Psoas muscle (tissue), 8 donors: ENCODE results near the gene TSC2. TPM values are rescaled to one million over a fixed set of nuclear protein-coding genes. Genes with fewer than 3 reads are reported as not detected.
A peak's percentile ranks its signal among the peaks of the same experiment; 100 is the strongest.

ENCODE experiments used
- ATAC-seq, 4 donors: fragments of 200-7000 bp; cut with Tn5 transposase; one replicate each; pipeline ENCODE4 v1.9.1; 2020; ENCODE audit warnings: moderate library complexity in 3 of 4, mild to moderate bottlenecking in 2 of 4
- DNase-seq, 2 donors: peaks; one replicate each; pipeline ENCODE4 v3.0.0-alpha.2; 2020
- H3K27ac ChIP-seq: fragments of 200-600 bp; one replicate; pipeline ENCODE4 v1.8.0; 2022
- H3K27me3 ChIP-seq, 3 donors: fragments of 200-600 bp in 1 of 3; one replicate each; pipeline versions ENCODE4 v1.6.1 to v1.8.0; 2013 to 2022; ENCODE audit warnings: low read length in 2 of 3, mild to moderate bottlenecking in 2 of 3, moderate library complexity in 1 of 3; ENCODE audit not compliant: insufficient read depth in 3 of 3
- H3K36me3 ChIP-seq, 2 donors: fragments of 200-600 bp in 1 of 2; one replicate each; pipeline versions ENCODE4 v1.6.1 to v1.8.0; 2013 to 2022; ENCODE audit warnings: low read depth in 1 of 2, mild to moderate bottlenecking in 1 of 2, moderate library complexity in 1 of 2; ENCODE audit not compliant: insufficient read depth in 1 of 2
- H3K4me1 ChIP-seq: fragments of 200-600 bp; one replicate; pipeline ENCODE4 v1.8.0; 2022
- H3K4me3 ChIP-seq: fragments of 200-600 bp; one replicate; pipeline ENCODE4 v1.8.0; 2022; ENCODE audit warnings: mild to moderate bottlenecking
- H3K9me3 ChIP-seq: fragments of 200-600 bp; one replicate; pipeline ENCODE4 v1.8.0; 2022
- WGBS, 3 donors: extraction: QIAGEN DNeasy Blood & Tissue Kit; methylation state at CpG; one replicate each; pipeline versions ENCODE4 v1.1.6 to v1.1.7; 2013; 5-methylcytosine and 5-hydroxymethylcytosine counted together
- intact Hi-C, 2 donors: fragments of 100-400 bp; cut with DNase I; formaldehyde crosslinking; loops; one replicate each; pipeline versions ENCODE4 v1.11.0 to v1.14.2; 2022
- polyA plus RNA-seq, 3 donors: library from polyadenylated mRNA; stranded (reverse); fragments of 200-250 nt; gene quantifications; one replicate each; pipeline ENCODE4 v1.2.3, GENCODE V29; 2013
- total RNA-seq, 4 donors: library from RNA; stranded (reverse); fragmentation: NEBNext Ultra II Directional in 2 of 4; extraction: Animal tissue kit (Norgen Biotek cat#: 25700) in 2 of 4; gene quantifications; one replicate each; pipeline versions ENCODE4 v1.2.1 to v1.2.4, GENCODE V29; 2021 to 2023
- TF ChIP-seq, protein P1 (sequence below): fragments of 200-600 bp; IDR thresholded peaks from one replicate; pipeline ENCODE4 v1.8.0; 2022; ENCODE audit warnings: antibody characterized with exemption
- donor health status: healthy with polysubstance abuse.
- donor health status: DM: no; HTN: no; CAD: no; lungs with moderate emphysema.
- donor health status: Bipolar disorder and iron deficiency.
- donor health status: healthy.
- donor health status: DM: yes; HTN: yes; CAD: no.
- donor health status: DM: no; HTN: no; CAD: no.
- donor health status: DM: no; HTN: no; CAD: no.
- donor health status: DM: yes; HTN: yes; CAD: no.

The TSC2 gene
- total and polyA plus RNA-seq, 7 donors: 27.8 to 89.9 (median 60.8) TPM

DNA sequence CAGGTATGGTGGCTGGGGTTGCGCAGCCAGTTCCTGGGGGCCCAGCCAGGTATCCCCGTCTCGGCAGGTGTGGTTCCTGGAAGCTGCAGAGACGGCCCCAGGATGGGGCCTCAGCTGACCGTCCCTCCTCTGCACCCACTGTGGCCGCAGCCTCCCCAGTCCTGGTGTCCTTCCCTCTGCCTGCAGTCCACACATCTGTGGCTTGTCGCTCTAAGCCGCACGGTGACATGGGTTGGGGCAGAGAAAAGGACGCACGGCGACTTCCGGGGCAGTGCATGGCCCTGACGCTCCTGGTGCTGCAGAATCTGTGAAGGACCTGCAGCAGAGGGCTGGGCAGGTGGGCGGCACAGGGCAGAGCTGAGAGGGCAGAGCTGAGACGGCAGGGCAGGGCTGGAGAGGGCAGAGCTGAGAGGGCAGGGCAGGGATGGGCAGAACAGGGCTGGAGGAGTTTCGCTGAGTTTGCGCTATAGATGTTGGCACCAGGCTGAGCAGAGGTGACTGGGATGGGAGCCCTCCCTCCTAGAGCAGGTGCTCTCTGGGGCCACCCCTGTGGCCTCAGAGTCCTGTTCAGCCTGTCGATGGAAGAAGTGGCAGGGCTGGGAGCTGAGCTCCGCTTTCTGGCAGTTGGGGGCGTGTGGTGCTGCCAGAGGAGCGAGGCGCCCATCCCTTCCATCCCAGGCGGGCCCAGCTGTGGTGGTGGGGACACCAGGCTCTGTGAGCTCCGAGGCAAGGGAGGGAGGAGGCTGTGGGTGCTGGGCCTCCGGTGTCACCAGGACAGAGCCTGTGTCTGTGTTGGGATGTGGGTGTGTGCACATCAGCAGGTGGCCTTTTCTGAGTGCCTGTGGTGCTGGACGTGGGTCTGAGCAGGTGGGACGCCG lies 23.0 kb downstream of the TSC2 start:
- Histone ChIP-seq H3K36me3 (peaks cover 7 to 89% of the 10 kb centered on the region in 2 donors), H3K27me3 (no peaks in the 10 kb centered on the region), H3K4me1 (no peaks in the 10 kb centered on the region), H3K4me3 (no peak overlapping the region), H3K27ac (no peak overlapping the region), H3K9me3 (no peaks in the 10 kb centered on the region)
- ATAC-seq (peak in 1 of 4 donors; percentile 14), DNase-seq (no peak)
- intact Hi-C loops: no loop called here
- TF ChIP-seq, protein P1, sequence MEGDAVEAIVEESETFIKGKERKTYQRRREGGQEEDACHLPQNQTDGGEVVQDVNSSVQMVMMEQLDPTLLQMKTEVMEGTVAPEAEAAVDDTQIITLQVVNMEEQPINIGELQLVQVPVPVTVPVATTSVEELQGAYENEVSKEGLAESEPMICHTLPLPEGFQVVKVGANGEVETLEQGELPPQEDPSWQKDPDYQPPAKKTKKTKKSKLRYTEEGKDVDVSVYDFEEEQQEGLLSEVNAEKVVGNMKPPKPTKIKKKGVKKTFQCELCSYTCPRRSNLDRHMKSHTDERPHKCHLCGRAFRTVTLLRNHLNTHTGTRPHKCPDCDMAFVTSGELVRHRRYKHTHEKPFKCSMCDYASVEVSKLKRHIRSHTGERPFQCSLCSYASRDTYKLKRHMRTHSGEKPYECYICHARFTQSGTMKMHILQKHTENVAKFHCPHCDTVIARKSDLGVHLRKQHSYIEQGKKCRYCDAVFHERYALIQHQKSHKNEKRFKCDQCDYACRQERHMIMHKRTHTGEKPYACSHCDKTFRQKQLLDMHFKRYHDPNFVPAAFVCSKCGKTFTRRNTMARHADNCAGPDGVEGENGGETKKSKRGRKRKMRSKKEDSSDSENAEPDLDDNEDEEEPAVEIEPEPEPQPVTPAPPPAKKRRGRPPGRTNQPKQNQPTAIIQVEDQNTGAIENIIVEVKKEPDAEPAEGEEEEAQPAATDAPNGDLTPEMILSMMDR: no peak
- 92 to 93% (median 92%) methylated on average over 27 to 29 of the region's 29 CpGs for WGBS, 3 donors

DNA sequence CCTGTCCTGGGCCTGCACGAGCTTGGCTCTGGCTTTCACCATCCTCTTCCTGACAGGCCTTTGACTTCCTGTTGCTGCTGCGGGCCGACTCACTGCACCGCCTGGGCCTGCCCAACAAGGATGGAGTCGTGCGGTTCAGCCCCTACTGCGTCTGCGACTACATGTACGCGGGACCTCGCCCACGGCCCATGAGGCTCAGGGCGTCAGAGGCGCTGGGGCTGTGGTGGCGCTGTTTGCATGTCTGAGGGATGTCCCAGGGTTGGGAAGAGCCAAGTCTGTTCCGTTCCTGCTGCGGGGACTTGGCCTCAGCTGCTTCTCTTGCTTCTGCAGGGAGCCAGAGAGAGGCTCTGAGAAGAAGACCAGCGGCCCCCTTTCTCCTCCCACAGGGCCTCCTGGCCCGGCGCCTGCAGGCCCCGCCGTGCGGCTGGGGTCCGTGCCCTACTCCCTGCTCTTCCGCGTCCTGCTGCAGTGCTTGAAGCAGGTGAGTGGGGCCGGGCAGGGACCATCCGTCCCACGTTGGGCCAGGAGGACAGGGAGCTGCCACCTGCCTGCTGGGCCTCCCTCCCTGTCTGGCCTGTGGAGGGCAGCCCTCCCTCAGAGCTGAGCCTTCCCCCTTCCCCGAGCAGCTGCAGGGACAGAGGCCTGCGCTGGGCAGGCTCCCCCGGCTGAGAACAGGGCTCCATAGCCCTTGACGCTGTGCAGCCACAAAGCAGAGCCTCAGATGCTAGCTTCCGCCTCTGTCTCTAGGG lies 23.8 kb downstream of the TSC2 start:
- Histone ChIP-seq H3K27me3 (no peaks in the 10 kb centered on the region), H3K4me1 (no peaks in the 10 kb centered on the region), H3K27ac (no peak overlapping the region), H3K9me3 (no peaks in the 10 kb centered on the region), H3K36me3 (peaks cover 3 to 89% of the 10 kb centered on the region in 2 donors), H3K4me3 (no peak overlapping the region)
- DNase-seq (no peak), ATAC-seq (peak in 1 of 4 donors; percentile 16)
- intact Hi-C loops: loop anchor here in 1 of 2 donors (1.0 kb wide), 1 partner anchor 44 kb away; no protein-coding TSS in a partner anchor
- WGBS, 3 donors: 80 to 88% (median 83%) methylated on average over 34 of the region's 34 CpGs
- TF ChIP-seq, protein P1: no peak

DNA sequence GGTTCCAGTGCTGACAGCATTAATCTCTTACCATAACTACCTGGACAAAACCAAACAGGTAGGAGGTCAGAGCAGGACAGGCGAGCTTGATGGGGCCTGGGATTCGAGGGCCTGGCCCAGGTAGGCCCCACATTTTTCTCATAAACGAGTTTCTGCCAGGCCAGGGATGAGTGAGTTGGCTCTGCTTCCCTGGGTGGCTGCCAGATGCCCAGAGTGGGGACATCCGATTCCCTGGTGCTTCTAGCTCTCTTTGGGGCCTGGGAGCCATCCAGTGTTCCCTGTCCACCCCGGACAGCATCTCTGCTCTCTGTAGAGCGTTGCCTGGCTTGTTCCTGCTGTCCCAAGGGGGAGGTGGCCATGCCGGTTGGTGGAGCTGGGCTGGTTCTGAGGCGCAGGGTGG lies 25.1 kb downstream of the TSC2 start:
- DNase-seq (no peak), ATAC-seq (no peak)
- 68 to 77% (median 70%) methylated on average over 8 of the region's 8 CpGs for WGBS, 3 donors
- TF ChIP-seq, protein P1: no peak
- H3K9me3 ChIP-seq: no peaks in the 10 kb centered on the region
- H3K36me3 ChIP-seq: peaks cover 3 to 92% of the 10 kb centered on the region in 2 donors
- no peaks in the 10 kb centered on the region for H3K27me3 ChIP-seq
- H3K4me1 ChIP-seq: no peaks in the 10 kb centered on the region
- no peak overlapping the region for H3K4me3 ChIP-seq
- intact Hi-C loops: loop anchor here in 1 of 2 donors (1.0 kb wide), 1 partner anchor 46 kb away; no protein-coding TSS in a partner anchor
- no peak overlapping the region for H3K27ac ChIP-seq

DNA sequence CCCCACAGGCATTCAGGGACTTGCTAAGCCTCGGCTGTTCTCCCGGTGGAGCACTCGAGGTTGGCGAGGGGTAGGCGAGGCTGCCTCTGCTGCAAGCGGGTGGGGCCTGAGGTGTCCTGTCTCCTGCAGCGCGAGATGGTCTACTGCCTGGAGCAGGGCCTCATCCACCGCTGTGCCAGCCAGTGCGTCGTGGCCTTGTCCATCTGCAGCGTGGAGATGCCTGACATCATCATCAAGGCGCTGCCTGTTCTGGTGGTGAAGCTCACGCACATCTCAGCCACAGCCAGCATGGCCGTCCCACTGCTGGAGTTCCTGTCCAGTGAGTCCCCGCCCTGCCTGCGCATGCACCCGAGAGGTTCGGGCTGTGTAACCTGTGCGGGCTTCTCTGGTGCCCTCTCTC lies 26.3 kb downstream of the TSC2 start:
- intact Hi-C loops: no loop called here
- TF ChIP-seq, protein P1: no peak
- Histone ChIP-seq H3K4me3 (no peak overlapping the region), H3K27me3 (no peaks in the 10 kb centered on the region), H3K9me3 (no peaks in the 10 kb centered on the region), H3K4me1 (no peaks in the 10 kb centered on the region), H3K27ac (no peak overlapping the region), H3K36me3 (peaks cover 0 to 91% of the 10 kb centered on the region in 2 donors)
- DNase-seq (no peak), ATAC-seq (no peak)
- WGBS, 3 donors: 94 to 98% (median 94%) methylated on average over 20 of the region's 20 CpGs
